Stimulated activated CD4-positive, alpha-beta T cell treated with anti-CD3 and anti-CD28 coated beads, Interleukin-1b, Interleukin-23, amount 100 ng/mL, for 1 hour (primary cell): ENCODE measurements around the gene PHACTR3.

Experiments used
- DNase-seq, 2 donors: peaks; one replicate each; pipeline ENCODE4 v3.0.0-alpha.2; 2020; ENCODE audit warnings: low read depth in 2 of 2

PHACTR3 gene

GRCh38 chr20:59696476-59696875, 92.1 kb downstream of the PHACTR3 start:
- no peak for DNase-seq

- no peak for DNase-seq
These were observed 92.7 kb downstream of the PHACTR3 start for GRCh38 chr20:59697068-59697467.

GRCh38 chr20:59698598-59698997, 94.3 kb downstream of the PHACTR3 start:
- no peak for DNase-seq

- no peak for DNase-seq
These were observed 96.9 kb downstream of the PHACTR3 start for GRCh38 chr20:59701236-59701635.

GRCh38 chr20:59703046-59703445, 98.7 kb downstream of the PHACTR3 start:
- DNase-seq: no peak

DNA sequence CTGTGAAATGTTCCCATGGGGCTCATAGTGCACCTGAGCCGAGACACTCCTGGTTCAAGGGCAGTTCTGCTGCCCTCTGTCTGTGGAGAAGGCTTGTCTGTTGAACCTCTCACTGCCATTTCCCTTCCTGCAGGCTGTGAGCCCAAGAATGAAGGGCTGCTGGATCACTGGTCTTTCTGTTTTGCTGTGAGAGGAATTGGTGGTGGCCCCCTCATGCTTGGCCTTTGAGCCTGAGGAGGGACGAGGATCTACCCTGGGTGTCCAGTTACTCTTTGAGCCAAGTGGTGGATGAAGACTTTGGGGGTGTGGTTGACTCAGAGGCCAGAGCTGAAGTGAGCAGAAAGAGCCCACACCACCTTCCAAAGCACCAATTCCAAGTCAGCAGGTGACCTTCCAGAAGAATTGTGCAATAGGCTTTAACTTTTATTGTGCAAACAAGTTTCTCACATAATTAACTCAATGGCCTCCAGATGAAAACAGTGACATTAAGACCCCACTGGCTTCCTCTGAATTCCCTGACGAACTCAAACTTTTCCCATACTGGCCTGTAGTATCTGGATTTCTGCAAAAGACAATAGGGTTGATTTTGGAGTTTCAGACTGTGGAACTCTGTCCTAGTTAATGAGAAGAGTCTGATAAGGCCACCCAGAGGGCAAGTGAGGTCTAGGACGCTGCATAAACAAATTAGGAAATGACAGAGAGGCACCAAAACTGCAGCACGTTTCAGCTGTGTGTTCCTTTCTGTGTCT, 101.5 kb downstream of the PHACTR3 start:
- DNase-seq: no peak

DNA sequence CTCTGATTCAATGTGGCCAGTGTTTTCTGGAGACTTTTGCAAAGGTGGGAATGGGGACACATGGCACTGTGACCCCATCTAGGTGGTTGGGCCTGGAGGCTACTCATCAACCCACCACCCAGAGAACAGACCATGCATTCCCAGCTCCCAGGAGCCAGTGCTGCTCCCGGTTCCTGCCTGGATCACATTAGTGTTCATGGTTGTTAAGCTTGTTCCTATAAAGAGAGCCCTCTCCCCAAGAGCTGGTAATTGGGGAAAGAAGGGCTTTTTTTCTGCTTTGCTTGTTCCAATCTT, 102.0 kb downstream of the PHACTR3 start:
- DNase-seq: no peak

- no peak for DNase-seq
These were observed 104.0 kb downstream of the PHACTR3 start for GRCh38 chr20:59708326-59708725.

GRCh38 chr20:59709636-59710035, 105.3 kb downstream of the PHACTR3 start:
- DNase-seq: no peak

- DNase-seq: no peak
These were observed 113.7 kb downstream of the PHACTR3 start for GRCh38 chr20:59718071-59718470.

- DNase-seq: no peak
These were observed 114.4 kb downstream of the PHACTR3 start for GRCh38 chr20:59718751-59719150.

- DNase-seq: no peak
These were observed 115.7 kb downstream of the PHACTR3 start for GRCh38 chr20:59720013-59720412.

DNA sequence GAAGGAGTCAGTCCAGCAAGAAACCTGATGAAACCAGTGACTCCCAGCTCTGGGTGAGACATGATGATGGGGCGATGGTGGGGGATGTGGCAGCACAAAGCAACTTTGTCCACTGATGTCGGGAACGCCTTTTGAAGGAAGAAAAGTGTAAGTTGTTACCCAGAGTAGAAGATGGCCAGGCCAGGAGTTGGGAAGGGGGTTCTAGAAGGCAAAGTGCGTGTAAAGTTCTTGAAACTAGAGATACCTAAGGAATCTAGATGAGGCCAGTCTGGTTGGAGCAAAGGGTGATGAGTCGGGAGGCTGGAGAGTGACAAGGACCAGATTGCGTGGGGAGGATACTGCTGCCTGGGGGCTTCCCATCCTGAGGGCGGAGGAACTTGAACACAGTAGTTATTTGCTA, 117.0 kb downstream of the PHACTR3 start:
- DNase-seq: no peak

GRCh38 chr20:59723108-59723500, 118.8 kb downstream of the PHACTR3 start:
- DNase-seq: no peak

DNA sequence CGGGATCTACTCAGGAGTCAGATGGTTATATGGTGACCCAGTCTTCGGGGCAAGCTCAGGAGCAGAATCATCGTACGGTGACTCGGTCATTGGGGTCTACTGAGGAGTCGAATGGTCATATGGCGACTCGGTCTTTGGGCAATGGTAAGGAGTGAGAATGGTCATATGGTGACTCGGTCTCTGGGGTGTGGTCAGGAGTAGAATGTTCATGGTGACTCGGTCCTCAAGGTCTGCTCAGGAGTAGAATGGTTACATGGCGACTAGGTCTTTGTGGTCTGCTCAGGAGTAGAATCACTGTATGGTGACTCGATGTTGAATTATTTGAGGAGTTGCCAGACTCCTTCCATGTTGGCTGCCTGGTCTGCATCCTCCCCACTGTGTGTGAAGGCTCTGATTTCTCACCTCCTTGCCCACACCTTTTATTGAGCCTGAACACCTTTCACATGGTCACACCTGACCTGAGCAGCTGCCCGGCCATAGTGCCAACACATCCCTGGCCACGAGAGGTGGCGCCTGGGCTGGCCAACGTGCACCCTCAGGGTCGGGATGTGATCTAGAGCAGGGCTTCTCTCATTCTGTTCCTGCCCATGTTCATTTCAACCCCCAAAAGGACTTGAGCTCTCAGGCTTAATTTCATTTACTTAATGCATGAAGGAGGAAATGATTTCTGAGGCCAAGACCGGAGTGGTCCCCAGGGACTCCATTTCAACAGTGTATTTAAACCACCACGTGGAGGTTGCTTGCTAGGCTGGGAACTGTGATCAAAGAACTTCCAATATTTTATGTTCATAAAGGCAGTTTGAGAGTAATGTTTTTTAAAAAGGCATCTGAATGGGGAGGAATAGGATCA, 119.5 kb downstream of the PHACTR3 start:
- DNase-seq: no peak

- DNase-seq: no peak
These were observed 120.4 kb downstream of the PHACTR3 start for GRCh38 chr20:59724457-59725366.

DNA sequence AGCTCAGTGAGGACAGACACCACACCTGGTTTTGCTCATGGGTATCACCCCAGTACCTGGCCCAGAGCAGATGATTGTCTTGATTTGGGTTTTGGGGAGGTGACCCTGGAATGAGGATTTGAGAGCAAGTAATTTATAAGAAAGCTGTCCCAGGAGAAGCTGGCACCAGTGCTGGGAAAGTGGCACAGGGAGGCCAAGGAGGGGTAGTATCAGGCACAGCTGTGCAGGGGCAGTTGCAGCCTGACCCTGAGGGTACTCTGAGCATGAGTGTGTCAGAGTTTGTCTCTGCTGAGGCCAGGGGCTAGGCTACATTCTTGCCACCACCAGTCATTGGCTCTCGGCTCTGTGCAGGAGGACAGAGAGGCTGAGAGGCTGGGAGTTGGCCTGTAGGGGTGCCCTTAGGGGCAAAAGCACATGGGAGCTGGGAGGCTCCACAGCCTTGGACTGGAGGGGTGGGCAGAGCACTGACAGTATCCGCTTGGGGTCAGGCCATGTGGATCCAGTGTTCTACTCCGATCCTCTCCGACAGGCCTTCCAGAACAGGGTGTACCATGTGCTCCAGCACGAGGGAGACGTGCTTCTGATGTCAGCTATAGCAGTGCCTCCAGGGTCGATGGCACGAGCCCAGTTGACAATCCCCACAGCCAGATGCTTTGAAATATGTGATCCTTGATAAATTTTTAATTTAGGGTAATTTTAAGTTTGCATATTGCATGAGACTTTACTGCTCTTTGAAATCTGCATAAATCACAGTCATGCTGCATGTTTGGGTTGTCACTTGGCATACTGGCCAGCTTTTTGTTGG, 121.3 kb downstream of the PHACTR3 start:
- DNase-seq: no peak

GRCh38 chr20:59726281-59726595, 121.9 kb downstream of the PHACTR3 start:
- DNase-seq: no peak

- no peak for DNase-seq
These were observed 124.5 kb downstream of the PHACTR3 start for GRCh38 chr20:59728722-59729430.

GRCh38 chr20:59729506-59729905, 125.2 kb downstream of the PHACTR3 start:
- no peak for DNase-seq

DNA sequence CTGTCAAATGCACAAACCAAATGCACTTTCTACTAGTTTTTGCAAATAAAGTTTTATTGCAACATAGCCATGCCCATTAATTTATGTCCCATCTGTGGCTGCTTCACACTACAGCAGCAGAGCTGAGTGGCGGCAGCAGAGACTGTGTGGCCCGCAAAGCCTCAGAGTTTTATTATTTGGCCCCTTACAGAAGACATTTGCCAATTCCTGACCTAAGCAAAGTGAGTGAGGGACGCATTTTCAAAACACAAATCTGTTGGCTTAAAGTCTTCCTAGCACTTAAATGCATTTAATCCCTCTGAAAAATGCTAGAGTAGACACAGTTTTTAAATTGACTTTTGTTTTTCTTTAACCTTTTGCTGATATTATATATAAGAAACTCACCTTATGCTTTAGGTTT, 126.4 kb downstream of the PHACTR3 start:
- DNase-seq: no peak
